DMS 273 (cell line): ENCODE data around the gene CCNB3.
"Not testable (repeated sequence)": the region's sequence is repeated elsewhere in the genome, so short reads cannot be mapped to it uniquely, and the experiment has no call there.

Experiments
- DNase-seq: peaks from one replicate; lab custom pipeline; 2025; ENCODE audit not compliant: unreplicated experiment; lab: John Stamatoyannopoulos, UW

Gene CCNB3

GRCh38 chrX:50204364-50204899, at the start of gene CCNB3:
Gene CCNB3, plus strand, starts transcription at chrX:50204765. Its CDS starts 80,399 bp downstream, at chrX:50285164.
- peak; percentile 84 for DNase-seq

GRCh38 chrX:50157545-50158135, 46.9 kb upstream of the CCNB3 start:
- no peak for DNase-seq

- DNase-seq = no peak
Measured at GRCh38 chrX:50158593-50158992, 46.0 kb upstream of the CCNB3 start.

- no peak for DNase-seq
Measured at GRCh38 chrX:50161127-50161526, 43.4 kb upstream of the CCNB3 start.

GRCh38 chrX:50165727-50166126, 38.8 kb upstream of the CCNB3 start:
- no peak for DNase-seq

GRCh38 chrX:50167366-50167765, 37.2 kb upstream of the CCNB3 start:
- DNase-seq = no peak

GRCh38 chrX:50168241-50168687, 36.3 kb upstream of the CCNB3 start:
- no peak for DNase-seq

GRCh38 chrX:50169717-50170116, 34.8 kb upstream of the CCNB3 start:
- DNase-seq = no peak

- no peak for DNase-seq
Measured at GRCh38 chrX:50180073-50180940, 24.3 kb upstream of the CCNB3 start.

- no peak for DNase-seq
Measured at GRCh38 chrX:50183891-50184290, 20.7 kb upstream of the CCNB3 start.

- no peak for DNase-seq
Measured at GRCh38 chrX:50188859-50189600, 15.5 kb upstream of the CCNB3 start.

GRCh38 chrX:50198348-50198747, 6.2 kb upstream of the CCNB3 start:
- DNase-seq = no peak

GRCh38 chrX:50200907-50201306, 3.7 kb upstream of the CCNB3 start, which contains the start of gene AKAP4:
Gene AKAP4, minus strand, starts transcription at chrX:50201007. Its CDS starts 118 bp downstream, at chrX:50200889.
- no peak for DNase-seq

- no peak for DNase-seq
Measured at GRCh38 chrX:50202539-50202938, 2.0 kb upstream of the CCNB3 start.

GRCh38 chrX:50206753-50207152, 2.2 kb downstream of the CCNB3 start:
- DNase-seq = peak; percentile 7

GRCh38 chrX:50211510-50211909, 6.9 kb downstream of the CCNB3 start:
- DNase-seq = peak; percentile 55

- DNase-seq = no peak
Measured at GRCh38 chrX:50281253-50281652, 76.7 kb downstream of the CCNB3 start.

- DNase-seq = no peak
Measured at GRCh38 chrX:50327235-50327634, 122.7 kb downstream of the CCNB3 start.

- DNase-seq = not testable (repeated sequence)
Measured at GRCh38 chrX:50332668-50333067, 128.1 kb downstream of the CCNB3 start.

- DNase-seq = no peak
Measured at GRCh38 chrX:50333308-50333707, 128.7 kb downstream of the CCNB3 start.

GRCh38 chrX:50343917-50344316, 139.4 kb downstream of the CCNB3 start:
- DNase-seq = no peak
